ENCODE measurements around the gene TAC4.

DNA sequence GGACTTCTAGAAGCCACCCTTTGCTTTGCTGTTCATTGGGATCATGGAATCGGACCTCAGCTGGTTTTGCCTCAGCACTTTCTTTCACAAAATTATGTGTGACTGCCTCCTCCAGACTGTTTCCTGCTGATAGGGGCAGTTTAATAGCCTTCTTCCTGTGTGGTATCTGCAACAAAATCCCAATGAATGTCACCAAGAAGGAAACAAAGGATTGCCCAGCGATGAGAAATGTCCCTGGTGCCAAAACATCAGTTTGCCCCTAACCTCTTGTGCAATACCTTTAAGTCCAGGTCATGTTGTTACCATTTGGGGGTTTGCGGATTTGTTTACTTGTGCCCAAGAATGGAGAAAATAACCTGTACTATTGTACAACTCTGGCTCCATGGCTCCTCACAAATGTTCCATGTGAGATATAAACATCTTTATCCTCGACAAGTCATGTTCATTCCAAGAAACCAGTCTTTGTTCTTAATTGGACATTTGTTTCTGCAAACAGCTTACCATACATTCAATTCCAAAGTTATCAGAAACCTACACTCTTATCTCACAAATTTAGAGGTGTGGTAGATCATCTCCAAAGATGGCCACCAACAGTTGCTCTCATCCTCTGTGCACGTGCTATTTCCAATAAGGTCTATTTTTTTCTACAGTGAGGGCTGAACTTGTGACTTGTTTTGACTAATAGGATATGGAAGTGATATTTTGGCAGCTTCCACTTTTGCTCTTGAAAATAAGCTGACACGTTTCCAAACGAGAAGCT is 14.8 kb downstream of the TAC4 start:
- TF ChIP-seq, protein P1, sequence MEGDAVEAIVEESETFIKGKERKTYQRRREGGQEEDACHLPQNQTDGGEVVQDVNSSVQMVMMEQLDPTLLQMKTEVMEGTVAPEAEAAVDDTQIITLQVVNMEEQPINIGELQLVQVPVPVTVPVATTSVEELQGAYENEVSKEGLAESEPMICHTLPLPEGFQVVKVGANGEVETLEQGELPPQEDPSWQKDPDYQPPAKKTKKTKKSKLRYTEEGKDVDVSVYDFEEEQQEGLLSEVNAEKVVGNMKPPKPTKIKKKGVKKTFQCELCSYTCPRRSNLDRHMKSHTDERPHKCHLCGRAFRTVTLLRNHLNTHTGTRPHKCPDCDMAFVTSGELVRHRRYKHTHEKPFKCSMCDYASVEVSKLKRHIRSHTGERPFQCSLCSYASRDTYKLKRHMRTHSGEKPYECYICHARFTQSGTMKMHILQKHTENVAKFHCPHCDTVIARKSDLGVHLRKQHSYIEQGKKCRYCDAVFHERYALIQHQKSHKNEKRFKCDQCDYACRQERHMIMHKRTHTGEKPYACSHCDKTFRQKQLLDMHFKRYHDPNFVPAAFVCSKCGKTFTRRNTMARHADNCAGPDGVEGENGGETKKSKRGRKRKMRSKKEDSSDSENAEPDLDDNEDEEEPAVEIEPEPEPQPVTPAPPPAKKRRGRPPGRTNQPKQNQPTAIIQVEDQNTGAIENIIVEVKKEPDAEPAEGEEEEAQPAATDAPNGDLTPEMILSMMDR (IDR thresholded peaks at IDR 0.05; ENCODE audit: poor library complexity): no peak
- TF ChIP-seq EZH2 (IDR thresholded peaks at IDR 0.05; ENCODE audit: borderline replicate concordance): no peak

Measured in hepatocyte (in vitro differentiated cells).